NCI-H128 (cell line): ENCODE measurements around the gene INPP5B.
"Not testable (repeated sequence)": the region's sequence is repeated elsewhere in the genome, so short reads cannot be mapped to it uniquely, and the experiment has no call there.

Experiments used
- DNase-seq: peaks from one replicate; lab custom pipeline; 2025; ENCODE audit not compliant: unreplicated experiment; lab: John Stamatoyannopoulos, UW

The INPP5B gene

GRCh38 chr1:37946703-37947360 lies at the start of gene INPP5B:
TSS of gene INPP5B (minus strand) at chr1:37947053. CDS start at chr1:37946308, 745 bp downstream.
- no peak for DNase-seq

DNA sequence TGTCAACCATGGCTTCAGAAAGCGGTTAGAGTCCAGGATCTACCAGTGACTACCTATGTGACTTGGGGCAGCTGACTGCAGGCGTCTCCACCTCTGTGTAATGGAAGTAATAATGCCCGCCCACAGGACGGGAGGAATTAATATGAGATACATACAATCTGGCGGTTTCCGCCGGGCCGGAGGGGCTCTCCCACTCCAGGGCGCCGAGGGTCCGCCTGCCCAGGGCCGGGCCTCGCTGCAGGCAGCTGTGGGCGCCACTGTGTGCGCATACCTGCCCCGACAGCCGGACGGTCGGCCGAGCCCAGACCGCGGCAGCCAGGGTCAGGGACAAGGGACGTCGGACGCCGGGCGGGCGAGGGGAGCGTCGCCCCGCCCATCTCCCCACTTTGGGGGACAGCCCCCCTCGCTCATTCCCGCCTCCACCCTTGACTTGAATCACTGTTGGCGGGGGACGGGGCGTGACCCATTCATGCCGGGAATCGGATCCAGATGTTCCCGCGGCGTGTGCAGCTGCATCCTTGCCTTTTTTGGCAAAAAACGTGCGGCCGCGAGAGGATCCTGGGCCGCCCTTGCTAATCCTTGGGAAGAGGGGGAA lies 49.0 kb upstream of the INPP5B start:
- DNase-seq, result no peak

DNA sequence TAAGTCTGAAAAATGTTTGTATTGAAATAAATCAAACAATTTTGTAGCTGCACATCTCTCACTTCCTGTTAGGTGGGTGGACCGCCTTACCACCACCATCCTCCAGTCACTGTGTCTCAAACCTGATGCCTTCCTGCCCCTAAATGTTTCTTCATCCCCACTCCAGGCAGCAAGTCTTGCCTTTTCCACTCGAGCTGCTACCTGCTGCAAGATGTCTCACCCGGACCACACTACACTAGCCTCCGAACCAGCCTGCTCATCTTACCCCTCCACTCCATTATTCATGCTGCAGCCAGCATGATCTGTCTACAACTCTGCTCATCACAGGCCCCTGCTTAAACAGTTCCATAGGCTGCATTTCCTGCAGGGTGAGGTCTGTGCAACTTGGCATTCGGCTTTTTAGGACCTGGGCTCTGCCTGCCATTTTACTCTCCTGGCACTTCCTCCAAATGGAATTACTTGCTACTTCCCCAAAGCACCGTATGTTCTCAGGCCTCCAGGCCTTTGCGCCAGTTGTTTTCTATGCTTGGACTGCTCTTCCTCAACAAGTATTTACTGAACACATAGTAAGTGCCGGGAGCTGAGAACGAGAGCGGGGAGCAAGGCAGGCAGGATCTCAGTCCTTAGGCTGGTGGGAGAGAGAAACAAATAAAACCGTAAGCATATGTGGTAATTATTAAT lies 48.2 kb upstream of the INPP5B start:
- DNase-seq, result no peak

DNA sequence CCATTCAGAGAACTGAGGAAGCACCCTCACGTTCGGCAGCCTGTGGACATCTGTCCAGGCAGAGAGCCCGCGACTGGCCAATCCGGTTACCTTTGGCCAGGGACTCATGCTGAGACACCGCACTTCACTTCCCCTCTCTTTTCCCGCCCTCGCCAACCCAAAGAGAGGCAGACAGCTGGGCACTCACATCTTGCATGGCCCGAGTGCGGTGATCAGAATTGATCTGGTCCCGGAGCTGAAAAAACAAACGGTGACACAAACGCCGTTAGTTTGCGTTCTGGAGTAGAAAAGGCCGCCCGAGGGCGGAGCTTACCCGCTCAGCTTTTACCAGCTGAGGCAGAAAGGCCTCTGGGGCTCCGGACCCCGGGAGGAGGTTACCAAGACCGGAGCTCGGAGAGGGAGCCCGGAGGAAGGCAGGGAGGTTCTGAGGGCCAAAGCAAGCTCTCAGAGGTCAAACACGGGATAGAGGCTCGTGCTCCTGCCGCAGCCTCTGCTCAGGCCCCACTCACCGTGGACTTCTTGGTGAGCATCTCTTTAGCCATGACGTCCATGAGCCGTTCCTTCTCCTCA lies 42.6 kb upstream of the INPP5B start:
- DNase-seq, result no peak

GRCh38 chr1:37987679-37988078 lies 40.8 kb upstream of the INPP5B start:
- no peak for DNase-seq

DNA sequence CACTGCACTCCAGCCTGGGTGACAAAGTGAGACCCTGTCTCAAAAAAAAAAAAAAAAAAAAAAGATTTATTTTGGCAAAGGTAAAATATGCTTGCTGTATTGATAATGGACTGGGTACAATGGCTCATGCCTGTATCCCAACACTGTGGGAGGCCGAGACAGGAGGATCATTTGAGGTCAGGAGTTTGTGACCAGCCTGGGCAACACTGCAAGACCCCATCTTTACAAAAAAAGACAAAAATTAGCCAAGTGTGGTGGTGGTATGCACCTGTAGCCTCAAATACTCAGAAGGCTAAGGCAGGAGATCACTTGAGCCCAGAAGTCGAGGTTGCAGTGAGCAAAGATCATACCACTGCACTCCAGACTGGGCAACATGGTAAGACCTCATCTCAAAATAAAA lies 36.7 kb upstream of the INPP5B start:
- no peak for DNase-seq

GRCh38 chr1:37978541-37978940 lies 31.7 kb upstream of the INPP5B start:
- no peak for DNase-seq

DNA sequence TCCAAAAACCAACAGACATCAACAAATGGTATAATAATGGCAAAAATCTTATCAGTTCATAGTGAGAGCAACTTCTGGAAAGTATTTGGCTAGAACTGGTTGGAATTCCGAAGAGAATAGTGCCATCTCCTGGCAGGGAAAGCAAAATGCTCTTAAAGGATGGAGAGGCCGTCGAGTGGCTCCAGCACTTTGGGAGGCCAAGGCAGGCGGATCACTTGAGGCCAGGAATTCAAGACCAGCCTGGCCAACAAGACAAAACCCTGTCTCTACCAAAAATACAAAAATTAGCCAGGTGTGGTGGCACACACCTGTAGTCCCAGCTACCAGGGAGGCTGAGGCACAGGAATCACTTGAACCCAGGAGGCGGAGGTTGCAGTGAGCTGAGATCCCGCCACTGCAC lies 28.2 kb upstream of the INPP5B start:
- DNase-seq, result not testable (repeated sequence)

GRCh38 chr1:37974567-37974966 lies 27.7 kb upstream of the INPP5B start:
- no peak for DNase-seq

DNA sequence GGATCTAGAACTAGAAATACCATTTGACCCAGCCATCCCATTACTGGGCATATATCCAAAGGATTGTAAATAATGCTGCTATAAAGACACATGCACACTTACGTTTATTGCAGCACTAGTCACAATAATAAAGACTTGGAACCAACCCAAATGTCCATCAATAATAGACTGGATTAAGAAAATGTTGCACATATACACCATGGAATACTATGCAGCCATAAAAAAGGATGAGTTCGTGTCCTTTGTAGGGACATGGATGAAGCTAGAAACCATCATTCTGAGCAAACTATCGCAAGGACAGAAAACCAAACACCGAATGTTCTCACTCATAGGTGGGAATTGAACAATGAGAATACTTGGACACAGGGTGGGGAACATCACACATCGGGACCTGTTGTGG lies 26.8 kb upstream of the INPP5B start:
- not testable (repeated sequence) for DNase-seq

- DNase-seq, result no peak
Measured at GRCh38 chr1:37965301-37965700, 18.4 kb upstream of the INPP5B start.

DNA sequence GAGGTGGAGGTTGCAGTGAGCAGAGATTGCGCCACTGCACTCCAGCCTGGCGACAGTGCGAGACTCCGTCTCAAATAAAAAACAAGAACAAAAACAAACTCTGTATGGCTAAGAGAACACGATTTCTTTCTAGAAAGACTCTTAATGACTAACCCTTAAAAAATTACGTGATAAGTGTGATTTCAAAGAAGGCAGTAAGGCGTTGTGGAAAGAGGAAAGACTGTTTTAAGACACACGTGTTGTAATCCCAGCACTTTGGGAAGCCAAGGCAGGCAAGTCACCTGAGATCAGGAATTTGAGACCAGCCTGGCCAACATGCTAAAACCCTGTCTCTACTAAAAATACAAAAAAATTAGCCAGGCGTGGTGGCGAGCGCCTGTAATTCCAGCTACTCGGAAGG lies 17.3 kb upstream of the INPP5B start:
- DNase-seq, result not testable (repeated sequence)

DNA sequence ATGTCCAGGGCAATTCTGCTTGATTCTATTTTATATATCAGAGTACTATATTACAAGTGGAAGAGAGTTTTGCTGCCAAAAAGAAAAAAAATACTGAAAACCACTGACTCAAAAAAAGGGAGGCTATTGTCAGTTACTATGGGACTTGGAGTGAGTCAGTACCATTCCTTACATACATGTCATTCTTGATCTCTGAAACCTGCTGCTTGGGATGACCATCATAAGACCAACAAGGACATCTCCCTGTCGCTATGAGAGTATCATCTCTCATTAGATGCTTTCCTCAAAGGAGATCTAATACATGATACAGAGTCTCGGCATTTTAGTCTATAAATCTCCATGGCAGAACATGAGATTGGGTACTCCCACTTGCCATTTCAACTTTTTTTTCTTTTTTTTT lies 11.8 kb upstream of the INPP5B start:
- no peak for DNase-seq

DNA sequence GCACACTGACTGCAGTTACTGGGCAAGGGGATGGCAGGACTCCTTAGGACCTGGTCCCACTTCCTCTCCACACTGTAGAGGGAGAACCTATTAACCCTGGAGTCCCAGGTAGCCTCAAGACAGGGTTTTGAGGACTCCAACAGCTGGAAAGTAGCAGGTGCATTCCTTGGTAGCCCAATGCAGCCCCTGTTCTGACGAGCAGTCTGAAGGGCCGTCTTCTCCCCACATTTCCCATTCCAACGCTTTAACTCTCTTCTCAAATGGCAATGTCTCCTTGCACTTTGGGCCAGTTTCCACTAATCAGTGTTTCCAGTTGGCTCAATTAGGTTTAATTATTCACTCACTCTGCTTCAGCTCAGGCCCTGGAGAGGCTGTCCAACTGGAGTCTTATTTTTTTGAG lies 8.8 kb upstream of the INPP5B start:
- no peak for DNase-seq

DNA sequence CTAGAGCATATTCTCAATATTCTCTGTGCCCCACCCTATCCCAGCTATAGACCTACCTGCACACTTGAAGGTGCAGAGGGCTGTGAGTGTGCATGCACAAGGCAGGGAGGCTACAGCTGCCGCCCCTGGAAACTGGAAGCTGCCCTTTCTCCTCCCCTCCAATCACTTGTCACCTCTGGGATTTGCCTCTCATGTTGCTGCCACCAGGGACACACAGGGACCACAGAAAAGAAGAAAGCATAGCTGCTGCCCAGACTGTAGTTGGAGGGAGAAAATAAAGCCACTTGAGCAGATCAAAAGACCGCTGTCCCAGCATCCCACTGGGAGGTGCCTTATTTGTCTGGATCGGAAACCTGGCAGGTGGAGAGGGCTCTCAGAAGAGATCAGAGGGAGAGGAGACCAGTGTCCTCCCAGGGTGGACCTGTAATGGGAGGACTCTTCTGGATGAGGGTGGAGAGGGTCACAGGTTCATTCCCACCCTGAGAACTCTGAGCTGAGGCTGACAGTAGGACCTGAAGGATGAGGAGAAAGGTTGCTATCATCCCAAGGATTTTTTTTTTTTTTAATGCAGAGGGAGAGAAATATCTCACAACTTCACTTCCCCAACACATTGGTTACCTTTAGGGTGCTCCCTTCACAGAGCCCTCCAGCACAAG lies 7.6 kb upstream of the INPP5B start:
- no peak for DNase-seq

DNA sequence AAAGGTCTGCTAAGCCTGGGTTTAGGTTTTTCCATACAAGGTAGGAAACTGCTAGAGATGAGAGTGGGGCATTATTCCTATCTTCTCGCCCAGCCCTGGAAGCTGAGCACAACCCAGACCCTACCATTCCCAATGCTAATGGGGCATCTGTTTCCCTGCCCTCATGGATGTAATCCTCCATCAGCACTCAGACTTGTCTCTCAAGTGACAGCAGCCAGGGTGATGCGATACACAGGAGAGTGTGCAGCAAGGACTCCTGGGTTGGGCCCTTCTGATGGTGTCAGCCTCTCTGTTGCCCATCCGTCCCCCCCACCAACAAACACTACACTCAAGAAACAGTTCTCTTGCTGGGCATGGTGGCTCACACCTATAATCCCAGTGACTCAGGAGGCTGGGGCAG lies 5.9 kb upstream of the INPP5B start:
- DNase-seq, result no peak

- no peak for DNase-seq
Measured at GRCh38 chr1:37951783-37952624, 5.2 kb upstream of the INPP5B start.

DNA sequence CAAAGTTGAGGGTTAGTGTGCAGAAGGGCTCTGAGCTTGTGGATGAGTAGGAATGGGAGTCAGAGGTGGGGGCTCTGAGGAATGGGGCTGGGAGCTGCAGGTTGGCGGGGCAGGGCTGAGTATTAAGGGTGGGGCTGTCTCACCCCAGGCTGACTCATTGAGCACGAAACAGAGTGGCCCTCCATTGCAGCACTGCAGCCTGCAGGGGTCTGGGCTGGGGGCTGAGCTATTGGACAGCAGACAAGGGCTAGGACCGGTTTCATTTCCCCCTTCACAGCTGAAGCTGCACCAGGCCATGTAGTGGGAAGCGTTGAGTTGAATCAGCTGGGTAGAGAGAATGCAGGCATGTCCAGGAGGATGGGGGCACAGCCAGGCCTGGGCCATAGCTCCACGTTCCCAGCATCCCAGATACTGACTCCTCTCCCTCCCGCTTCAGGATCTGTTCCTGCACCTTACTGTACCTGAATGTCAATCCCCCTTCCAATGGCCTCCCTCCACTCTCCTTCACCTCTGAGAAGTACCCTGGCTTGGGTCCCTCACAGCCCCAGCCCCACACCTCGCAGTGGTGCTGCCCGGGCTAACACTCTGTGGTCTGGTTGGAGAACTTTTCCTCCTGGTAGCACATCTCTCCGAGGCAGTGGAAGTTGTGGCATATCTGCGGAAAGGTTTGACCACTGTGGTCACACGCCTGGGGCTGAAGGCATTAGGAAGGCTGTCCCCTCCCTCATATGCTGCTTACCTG lies 4.4 kb upstream of the INPP5B start:
- DNase-seq, result no peak

DNA sequence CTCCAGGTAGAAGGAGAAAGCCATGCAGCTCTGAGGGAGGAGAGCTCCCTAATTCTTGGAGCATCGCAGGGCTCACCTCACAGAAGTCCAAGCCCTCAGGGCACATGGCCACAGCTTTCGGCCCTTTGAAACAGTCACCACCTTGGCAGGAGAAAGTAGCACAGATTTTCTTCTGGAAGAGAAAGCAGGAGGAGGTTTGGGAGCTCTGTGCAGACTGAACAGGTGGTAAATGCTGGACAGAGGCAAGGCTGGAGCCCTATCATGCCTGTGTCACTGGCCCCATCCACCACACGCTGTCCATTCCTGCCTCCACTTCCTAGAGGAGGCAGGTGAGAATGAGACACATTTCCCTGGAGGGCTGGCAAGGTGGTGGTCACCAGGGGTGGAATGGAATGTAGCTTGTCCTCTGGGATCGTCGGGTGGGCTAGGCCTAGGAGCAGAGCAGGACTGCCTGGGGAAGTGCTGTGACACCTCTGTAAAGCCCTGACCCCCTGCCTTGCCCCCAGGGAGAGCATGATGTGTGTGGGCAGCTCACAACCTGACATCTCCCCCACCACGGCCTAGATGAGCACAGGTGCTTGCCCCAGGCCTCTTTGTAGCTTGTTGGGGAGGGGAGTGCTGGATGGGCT lies 2.8 kb upstream of the INPP5B start:
- no peak for DNase-seq

- no peak for DNase-seq
Measured at GRCh38 chr1:37948841-37949240, 2.0 kb upstream of the INPP5B start.
